ENCODE measurements around the gene MYOD1. TPM values are rescaled to one million over a fixed set of nuclear protein-coding genes. Genes with fewer than 3 reads are reported as not detected.

MYOD1 gene
- total and polyA plus RNA-seq, 2 of the 13 experiments (the other 11 are each of a cell fraction or from before 2014, with no cell fraction given), result not detected

DNA sequence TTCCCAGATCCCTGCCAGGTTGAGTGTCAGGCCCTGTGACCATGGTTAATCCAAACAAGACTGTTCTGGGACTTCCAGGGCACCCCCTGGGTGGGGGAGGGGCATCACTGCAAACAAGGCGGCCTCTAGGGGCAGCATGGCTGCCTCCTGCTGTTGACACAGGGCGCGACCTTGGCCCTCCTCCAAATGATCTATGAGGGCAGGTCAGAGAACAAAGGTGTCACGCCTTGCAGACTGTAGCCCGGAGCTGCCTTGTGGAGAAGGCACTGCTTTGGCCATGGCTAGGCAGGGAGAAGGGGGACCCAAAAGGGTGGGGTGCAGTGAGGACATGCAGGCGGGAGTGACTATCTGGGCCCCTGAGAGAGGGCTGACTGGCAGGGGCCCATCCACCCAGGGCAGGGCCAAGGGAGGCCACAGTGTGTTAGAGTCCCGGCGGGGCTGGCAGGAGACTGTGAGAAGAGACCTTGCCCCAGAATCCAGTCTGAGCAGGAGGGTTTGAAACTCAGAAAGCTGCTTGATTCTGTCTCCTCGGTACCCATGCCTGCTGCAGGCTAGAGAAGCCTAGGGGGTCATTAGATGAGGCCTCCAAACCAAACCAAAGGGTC lies 50.8 kb downstream of the MYOD1 start (continued):
- TF ChIP-seq ARID3A (IDR thresholded peaks at IDR 0.05; ENCODE audit: low read depth, low read length), result peak; percentile 61; the same call in 1 of the 2 replicates
- no peak for TF ChIP-seq ZNF773 (CRISPR knock-in tag; IDR thresholded peaks at IDR 0.05; ENCODE audit: borderline replicate concordance)
- no peak for TF ChIP-seq ZNF891 (CRISPR knock-in tag; IDR thresholded peaks at IDR 0.05)
- no peak for TF ChIP-seq SRF (IDR thresholded peaks at IDR 0.05; ENCODE audit: low read depth, low read length)
- TF ChIP-seq ESRRA (CRISPR knock-in tag; IDR thresholded peaks at IDR 0.05; ENCODE audit: low read depth), result peak; percentile 99
- TF ChIP-seq ELF1 (CRISPR knock-in tag; IDR thresholded peaks at IDR 0.05), result peak; percentile 66; the same call in 1 of the 2 replicates
- TF ChIP-seq ZNF749 (CRISPR knock-in tag; IDR thresholded peaks at IDR 0.05; ENCODE audit: borderline replicate concordance), result peak; percentile 74; the same call in 1 of the 2 replicates
- TF ChIP-seq HNRNPLL (IDR thresholded peaks at IDR 0.05; ENCODE audit: low read depth, low read length, poor library complexity, severe bottlenecking), result no peak
- TF ChIP-seq, protein P1, sequence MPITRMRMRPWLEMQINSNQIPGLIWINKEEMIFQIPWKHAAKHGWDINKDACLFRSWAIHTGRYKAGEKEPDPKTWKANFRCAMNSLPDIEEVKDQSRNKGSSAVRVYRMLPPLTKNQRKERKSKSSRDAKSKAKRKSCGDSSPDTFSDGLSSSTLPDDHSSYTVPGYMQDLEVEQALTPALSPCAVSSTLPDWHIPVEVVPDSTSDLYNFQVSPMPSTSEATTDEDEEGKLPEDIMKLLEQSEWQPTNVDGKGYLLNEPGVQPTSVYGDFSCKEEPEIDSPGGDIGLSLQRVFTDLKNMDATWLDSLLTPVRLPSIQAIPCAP (CRISPR knock-in tag; IDR thresholded peaks at IDR 0.05; ENCODE audit: low read depth), result no peak
- no peak for TF ChIP-seq REXO4 (CRISPR knock-in tag; IDR thresholded peaks at IDR 0.05; ENCODE audit: borderline replicate concordance)
- TF ChIP-seq SALL2 (CRISPR knock-in tag; IDR thresholded peaks at IDR 0.05), result peak; percentile 68; the same call in 1 of the 2 replicates
- TF ChIP-seq NFKBIZ (CRISPR knock-in tag; IDR thresholded peaks at IDR 0.05), result peak; percentile 90; the same call in 1 of the 2 replicates
- 0 out of 2 replicates have a peak, but pooled peaks have one; percentile 20 for TF ChIP-seq NFE2L2 (IDR thresholded peaks at IDR 0.05; ENCODE audit: low read length)
- TF ChIP-seq DMTF1 (CRISPR knock-in tag; IDR thresholded peaks at IDR 0.05), result no peak
- peak; percentile 87; the same call in 1 of the 2 replicates for TF ChIP-seq IRF2 (CRISPR knock-in tag; IDR thresholded peaks at IDR 0.05)
- TF ChIP-seq ZNF33A (CRISPR knock-in tag; IDR thresholded peaks at IDR 0.05; ENCODE audit: borderline replicate concordance), result no peak
- TF ChIP-seq GMEB1 (CRISPR knock-in tag; IDR thresholded peaks at IDR 0.05; ENCODE audit: borderline replicate concordance), result peak; percentile 66
- no peak for TF ChIP-seq SMARCE1 (IDR thresholded peaks at IDR 0.05; ENCODE audit: borderline replicate concordance)
- TF ChIP-seq STAT5B (CRISPR knock-in tag; IDR thresholded peaks at IDR 0.05), result no peak
- peak; percentile 98 for TF ChIP-seq POGZ (CRISPR knock-in tag; IDR thresholded peaks at IDR 0.05)
- TF ChIP-seq SP1 (IDR thresholded peaks at IDR 0.05), result no peak
- TF ChIP-seq SP1 (CRISPR knock-in tag; IDR thresholded peaks at IDR 0.05), result peak; percentile 58
